ENCODE results near the gene CNN1. TPM values are rescaled to one million over a fixed set of nuclear protein-coding genes. Genes with fewer than 3 reads are reported as not detected.
A peak's percentile ranks its signal among the peaks of the same experiment; 100 is the strongest.

Gene CNN1
- total and polyA plus RNA-seq, 2 of the 4 experiments (the other 2 are of a cell fraction) = 102 to 196 TPM

DNA sequence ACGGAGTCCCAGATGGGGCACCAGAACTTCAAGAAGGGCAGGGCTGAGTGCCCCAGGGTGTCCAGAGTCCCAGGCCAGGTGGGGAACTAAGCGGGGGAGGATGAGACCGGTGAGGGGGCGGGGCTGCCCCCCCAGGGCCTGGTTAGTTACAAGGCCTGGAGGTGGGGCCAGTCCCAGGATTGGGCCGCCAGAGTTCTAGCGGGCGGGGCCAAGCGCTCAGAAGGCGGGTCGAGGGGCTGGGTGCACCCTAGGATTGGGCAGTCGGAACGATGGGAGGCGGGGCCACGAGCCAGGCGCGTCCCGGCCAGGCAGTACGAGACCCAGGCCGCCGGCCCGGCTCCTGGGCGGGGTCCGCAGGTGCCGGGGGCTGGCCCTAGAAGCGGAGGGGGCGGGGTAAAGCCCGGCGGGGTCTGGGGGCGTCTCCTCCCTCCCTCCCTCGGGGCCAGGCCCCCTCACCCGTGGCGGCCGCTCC lies 33.6 kb upstream of the CNN1 start:
- peaks cover 14 to 37% of the 10 kb centered on the region in 2 experiments; a peak in 3 of 4 replicates for H3K79me1 ChIP-seq (ENCODE audit: low read depth in 1 of 2, low read length in 2 of 2)
- no peaks in the 10 kb centered on the region for H3K27me3 ChIP-seq (ENCODE audit: control insufficient read depth, insufficient read depth, low read length)
- H3K27ac ChIP-seq (ENCODE audit: insufficient read depth, low read length) = peak overlapping the region; percentile 41; the same call in 1 of the 2 replicates
- no TSS peak for BruUV-seq (replicated peaks)
- DNase-seq (peak; percentile 91), ATAC-seq (ENCODE audit: low read depth) (peak; percentile 99)
- POLR2A ChIA-PET (ENCODE audit: unreplicated experiment) = no interaction called here
- H3K9me3 ChIP-seq (ENCODE audit: control insufficient read depth, insufficient read depth, low read length) = no peaks in the 10 kb centered on the region
- TF ChIP-seq BHLHE40 (IDR thresholded peaks at IDR 0.05; ENCODE audit: low read depth, low read length) (peak; percentile 4; the same call in 1 of the 2 replicates), RCOR1 (IDR thresholded peaks at IDR 0.05; ENCODE audit: insufficient replicate concordance, low read length) (no peak), MAZ (IDR thresholded peaks at IDR 0.05; ENCODE audit: borderline replicate concordance, low read depth, low read length) (peak; percentile 83)
- peak overlapping the region; percentile 49; the same call in 1 of the 2 replicates for H4K91ac ChIP-seq (ENCODE audit: insufficient read depth, low read depth, low read length)
- H3K4me3 ChIP-seq (ENCODE audit: insufficient read depth, low read depth, low read length) = peak overlapping the region; percentile 60
- peaks cover 4% of the 10 kb centered on the region for H3K9me1 ChIP-seq (ENCODE audit: insufficient read depth, low read length)
- dilution Hi-C loops (cut with HindIII; ENCODE audit: low sequenced_read_pairs, unreplicated experiment) (no loop called here), in situ Hi-C loops (cut with MboI; ENCODE audit: low sequenced_read_pairs) (no loop called here), intact Hi-C loops (cut with micrococcal nuclease) (no loop called here)
- CTCF ChIA-PET = no interaction called here
- peak overlapping the region; percentile 32; the same call in 1 of the 2 replicates for H4K5ac ChIP-seq (ENCODE audit: low read depth, low read length)
- H3K4me2 ChIP-seq (ENCODE audit: low read depth, low read length) = peak overlapping the region; percentile 74
- peak overlapping the region; percentile 90 for H2AFZ ChIP-seq (replicated peaks; ENCODE audit: low read length, poor library complexity)
- peak overlapping the region; percentile 99 for H2AK9ac ChIP-seq (replicated peaks; ENCODE audit: low read depth, low read length, poor library complexity)
- 0% methylated on average over 15 of the region's 33 CpGs; no CpG with 5 or more reads in 1 of the 2 experiments for WGBS, 2 experiments (ENCODE audit: extremely low coverage in 2 of 2, insufficient read length in 1 of 2)
- no peaks in the 10 kb centered on the region for H4K20me1 ChIP-seq (ENCODE audit: insufficient read depth, low read length)
- H2BK5ac ChIP-seq (ENCODE audit: low read depth, low read length, poor library complexity, severe bottlenecking) = peak overlapping the region; percentile 69
- H3K9ac ChIP-seq (ENCODE audit: low read depth, low read length) = peak overlapping the region; percentile 34; the same call in 1 of the 2 replicates
- H3K14ac ChIP-seq (replicated peaks; ENCODE audit: low read depth, low read length) = peak overlapping the region; percentile 46
- peak overlapping the region; percentile 86 to 93 for H4K8ac ChIP-seq (ENCODE audit: low read depth in 2 of 2, low read length in 2 of 2)
- H2BK120ac ChIP-seq (ENCODE audit: low read depth, low read length) = no peak overlapping the region
- H2AK5ac ChIP-seq (ENCODE audit: low read depth, low read length) = peak overlapping the region; percentile 61; the same call in 1 of the 2 replicates
- H3K18ac ChIP-seq (ENCODE audit: low read depth, low read length) = no peak overlapping the region
- H3K4ac ChIP-seq (ENCODE audit: low read depth, low read length) = peak overlapping the region; percentile 80
- H2BK20ac ChIP-seq (ENCODE audit: low read depth, low read length) = no peak overlapping the region
- no peak overlapping the region for H2BK15ac ChIP-seq (ENCODE audit: low read depth, low read length)
- H3K4me1 ChIP-seq (ENCODE audit: control insufficient read depth, insufficient read depth, low read length) = peaks cover 6% of the 10 kb centered on the region
- no peaks in the 10 kb centered on the region; the same call in 1 of the 2 replicates for H3K36me3 ChIP-seq (ENCODE audit: control insufficient read depth, insufficient read depth, low read length)
- H3K56ac ChIP-seq (ENCODE audit: extremely low read depth, insufficient read depth, low read length) = peak overlapping the region; percentile 31; the same call in 1 of the 2 replicates
- H3K23ac ChIP-seq (ENCODE audit: low read depth, low read length) = no peak overlapping the region

All from IMR-90 (cell line).